Esophagus squamous epithelium (tissue), 5 donors: ENCODE measurements around the gene CAMK1G. TPM values are rescaled to one million over a fixed set of nuclear protein-coding genes. Genes with fewer than 3 reads are reported as not detected.

Experiments
- DNase-seq: peaks from one replicate; lab custom pipeline; 2025; lab: John Stamatoyannopoulos, UW
- H3K27ac ChIP-seq, 4 donors: fragments of 200-600 bp; sonication (generic); one replicate each; pipeline ENCODE4 v1.5.1; 2016 to 2019; ENCODE audit warnings: mild to moderate bottlenecking in 1 of 4
- H3K27me3 ChIP-seq, 4 donors: fragments of 200-600 bp; sonication (generic); 1 replicate in 3 of 4; 2 replicates in 1 of 4; pipeline versions ENCODE4 v1.5.1 to v1.6.0; 2017 to 2021; ENCODE audit warnings: antibody characterized with exemption in 1 of 4
- H3K36me3 ChIP-seq, 3 donors: fragments of 200-600 bp; sonication (generic); one replicate each; pipeline ENCODE4 v1.5.1; 2016 to 2019
- H3K4me1 ChIP-seq, 3 donors: fragments of 200-600 bp; sonication (generic); one replicate each; pipeline ENCODE4 v1.5.1; 2017 to 2019
- H3K4me3 ChIP-seq, 4 donors: fragments of 200-600 bp; sonication (generic); 1 replicate in 3 of 4; 2 replicates in 1 of 4; pipeline ENCODE4 v1.5.1; 2016 to 2019; ENCODE audit warnings: mild to moderate bottlenecking in 2 of 4, moderate library complexity in 1 of 4
- H3K9me3 ChIP-seq, 3 donors: fragments of 200-600 bp; sonication (generic); one replicate each; pipeline ENCODE4 v1.5.1; 2016 to 2019
- CTCF ChIP-seq, 6 experiments: fragments of 450-650 bp in 4 of 6; fragments of 200-600 bp in 2 of 6; sonication (generic) in 2 of 6; IDR thresholded peaks; one replicate each; pipeline ENCODE4 v1.5.1; 2016 to 2019; ENCODE audit warnings: antibody characterized with exemption in 6 of 6, mild to moderate bottlenecking in 4 of 6, moderate library complexity in 4 of 6
- POLR2A ChIP-seq, 4 donors: fragments of 450-650 bp; IDR thresholded peaks; one replicate each; pipeline ENCODE4 v1.6.1; 2017; ENCODE audit warnings: antibody characterized with exemption in 4 of 4, mild to moderate bottlenecking in 4 of 4, moderate library complexity in 3 of 4
- WGBS, 2 donors: methylation state at CpG; one replicate each; pipeline ENCODE4 v1.1.5; 2018; 5-methylcytosine and 5-hydroxymethylcytosine counted together
- intact Hi-C: fragments of 100-400 bp; cut with DNase I; formaldehyde crosslinking; loops from one replicate; pipeline ENCODE4 v1.15.0; 2022
- total RNA-seq, 4 donors: library from RNA; depleted of rRNA; stranded (reverse); fragments of >200 nt; gene quantifications; one replicate each; pipeline ENCODE4 v1.1.0, GENCODE V29; 2016
- donor health status: DM: yes; HTN: yes; CAD: no.

The CAMK1G gene
- total RNA-seq, 4 donors from 2014 or later: 0.19 TPM; not detected in 3

GRCh38 chr1:209539576-209539975 lies 43.9 kb upstream of the CAMK1G start:
- intact Hi-C loops: no loop called here
- Histone ChIP-seq H3K27me3 (peaks cover 0 to 9% (median 0%) of the 10 kb centered on the region in 4 donors), H3K4me1 (peaks cover 0 to 10% (median 0%) of the 10 kb centered on the region in 3 donors), H3K27ac (no peak overlapping the region), H3K4me3 (no peak overlapping the region), H3K9me3 (no peaks in the 10 kb centered on the region), H3K36me3 (peaks cover 0 to 41% (median 0%) of the 10 kb centered on the region in 3 donors)
- TF ChIP-seq POLR2A (IDR thresholded peaks at IDR 0.05) (no peak), CTCF (IDR thresholded peaks at IDR 0.05) (no peak)
- no peak for DNase-seq

DNA sequence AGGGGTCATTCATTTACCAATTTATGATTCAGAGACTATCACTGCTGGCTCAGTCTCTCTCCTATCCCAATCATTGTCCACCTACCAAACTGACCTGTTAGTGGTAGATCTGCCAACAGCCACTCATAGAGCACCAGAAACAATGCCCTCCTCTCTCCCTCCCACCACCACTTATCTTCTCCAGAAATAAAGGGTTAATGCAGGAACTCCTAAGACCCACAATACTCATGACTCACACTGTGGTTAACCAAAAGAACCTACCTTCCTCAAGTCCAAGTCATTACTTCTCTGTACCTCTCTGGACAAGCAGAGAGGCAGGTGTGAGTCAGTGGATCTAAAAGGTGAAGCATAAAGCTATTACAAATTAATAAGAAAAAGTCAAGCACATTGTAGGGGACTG lies 40.9 kb upstream of the CAMK1G start:
- H3K4me1 ChIP-seq: peaks cover 0 to 25% (median 3%) of the 10 kb centered on the region in 3 donors
- no peak overlapping the region for H3K4me3 ChIP-seq
- peaks cover 0 to under 1% (median 0%) of the 10 kb centered on the region in 4 donors for H3K27me3 ChIP-seq
- no peak for DNase-seq
- H3K36me3 ChIP-seq: peaks cover 0 to 16% (median 0%) of the 10 kb centered on the region in 3 donors
- no peak overlapping the region for H3K27ac ChIP-seq
- no peak for TF ChIP-seq CTCF (IDR thresholded peaks at IDR 0.05)
- TF ChIP-seq POLR2A (IDR thresholded peaks at IDR 0.05): no peak
- intact Hi-C loops: no loop called here
- no peaks in the 10 kb centered on the region for H3K9me3 ChIP-seq

DNA sequence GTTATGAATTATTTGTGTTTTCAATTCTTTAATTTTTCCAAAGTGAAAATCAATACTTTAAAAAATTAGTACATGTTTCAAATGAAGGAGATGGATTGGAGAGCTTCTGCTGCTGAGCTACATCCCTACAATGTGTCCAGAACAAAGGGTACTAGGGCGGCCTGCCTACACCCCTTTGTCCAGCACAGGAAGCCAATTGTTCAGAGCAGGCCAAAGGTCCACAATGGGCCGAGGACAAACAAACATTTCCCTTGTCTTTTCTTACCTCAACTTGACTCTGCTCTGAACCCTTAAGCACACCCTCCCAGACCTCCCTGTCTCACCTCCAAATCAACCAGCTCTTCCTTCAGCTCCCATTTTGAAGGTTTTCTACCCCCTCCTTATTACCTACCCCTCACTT lies 39.4 kb upstream of the CAMK1G start:
- DNase-seq: no peak
- Histone ChIP-seq H3K4me3 (no peak overlapping the region), H3K27me3 (no peaks in the 10 kb centered on the region), H3K27ac (no peak overlapping the region), H3K9me3 (no peaks in the 10 kb centered on the region), H3K4me1 (peaks cover 0 to 25% (median 3%) of the 10 kb centered on the region in 3 donors), H3K36me3 (peaks cover 0 to 12% (median 0%) of the 10 kb centered on the region in 3 donors)
- intact Hi-C loops: no loop called here
- TF ChIP-seq CTCF (IDR thresholded peaks at IDR 0.05) (no peak), POLR2A (IDR thresholded peaks at IDR 0.05) (no peak)
- 86 to 87% methylated on average over 2 of the region's 2 CpGs for WGBS, 2 donors

DNA sequence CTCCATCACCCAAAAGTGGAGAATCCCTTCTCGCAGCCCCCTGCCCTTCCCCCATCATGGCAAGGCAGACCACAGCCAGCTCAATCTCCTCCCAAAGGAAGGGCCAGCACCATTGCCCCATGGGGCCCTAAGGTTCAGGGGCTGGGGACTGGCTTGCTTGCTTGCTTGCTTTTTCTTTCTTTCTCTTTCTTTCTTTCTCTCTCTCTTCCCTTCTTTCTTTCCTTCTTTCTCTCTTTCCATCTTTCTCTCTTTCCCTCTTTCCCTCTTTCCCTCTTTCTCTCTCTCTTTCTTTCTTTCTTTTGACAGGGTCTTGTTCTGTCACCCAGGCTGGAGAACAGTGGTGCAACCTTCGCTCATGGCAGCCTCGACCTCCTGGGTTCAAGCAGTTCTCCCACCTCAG lies 38.1 kb upstream of the CAMK1G start:
- TF ChIP-seq CTCF (IDR thresholded peaks at IDR 0.05): no peak
- TF ChIP-seq POLR2A (IDR thresholded peaks at IDR 0.05): no peak
- WGBS, 2 donors: 90 to 93% methylated on average over 3 of the region's 3 CpGs
- no peak for DNase-seq

DNA sequence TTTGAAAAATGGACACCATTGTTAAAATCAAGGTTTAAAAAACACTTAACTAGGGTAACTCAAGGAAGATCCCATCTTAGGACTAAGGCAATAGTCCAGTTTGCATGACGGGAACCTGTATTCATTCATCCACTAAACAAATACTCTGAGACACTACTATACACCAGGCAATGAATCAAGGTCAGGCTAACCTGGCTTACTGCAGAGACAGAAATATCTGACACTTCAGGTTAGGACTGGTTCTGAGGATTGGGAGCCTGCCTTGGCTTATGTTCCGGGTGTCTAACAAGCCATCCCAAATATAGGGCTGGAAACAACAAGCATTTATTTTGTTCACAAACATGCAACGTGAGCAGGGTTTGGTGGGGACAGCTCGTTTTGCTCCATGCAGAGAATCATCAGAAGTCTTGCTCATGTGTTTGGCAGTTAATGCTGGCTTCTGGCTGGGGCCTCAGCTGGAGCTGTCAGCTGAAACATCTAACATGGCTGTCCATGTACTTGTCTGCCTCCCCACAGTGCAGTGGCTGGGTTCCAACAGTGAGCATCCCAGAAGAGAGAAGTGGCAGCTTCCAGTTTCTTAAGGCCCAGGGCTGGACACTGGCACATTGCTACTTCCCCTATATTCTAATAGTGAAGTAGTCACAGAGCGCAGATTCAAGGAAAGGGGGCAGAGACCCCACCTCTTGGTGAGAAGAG lies 37.0 kb upstream of the CAMK1G start:
- intact Hi-C loops: no loop called here
- TF ChIP-seq CTCF (IDR thresholded peaks at IDR 0.05) (no peak), POLR2A (IDR thresholded peaks at IDR 0.05) (no peak)
- peaks cover 0 to 25% (median 3%) of the 10 kb centered on the region in 3 donors for H3K4me1 ChIP-seq
- no peaks in the 10 kb centered on the region for H3K27me3 ChIP-seq
- 43 to 44% methylated on average over 4 of the region's 5 CpGs for WGBS, 2 donors
- DNase-seq: no peak
- H3K27ac ChIP-seq: peak overlapping the region in 2 of 4 donors; percentile 7 to 30
- H3K36me3 ChIP-seq: no peaks in the 10 kb centered on the region
- H3K9me3 ChIP-seq: no peaks in the 10 kb centered on the region
- H3K4me3 ChIP-seq: no peak overlapping the region

More for the DNA sequence above, 38.1 kb upstream of the CAMK1G start:
- peaks cover 0 to 10% (median 0%) of the 10 kb centered on the region in 3 donors for H3K36me3 ChIP-seq
- H3K9me3 ChIP-seq: no peaks in the 10 kb centered on the region
- peaks cover 0 to 25% (median 3%) of the 10 kb centered on the region in 3 donors for H3K4me1 ChIP-seq
- intact Hi-C loops: no loop called here
- no peaks in the 10 kb centered on the region for H3K27me3 ChIP-seq
- H3K4me3 ChIP-seq: no peak overlapping the region
- no peak overlapping the region for H3K27ac ChIP-seq
